DOHH2 (cell line): Measurements from ENCODE around the gene CACNA2D1.

Source experiments
- H3F3A ChIP-seq: fragments of 200-600 bp; sonication (generic), shearing (Covaris generic); 2 replicates; pipeline ENCODE4 v1.6.0; 2016; ENCODE audit warnings: antibody characterized with exemption, mild to moderate bottlenecking; ENCODE audit not compliant: control insufficient read depth, insufficient read depth
- H3K27ac ChIP-seq: fragments of 200-600 bp; sonication (generic); 2 replicates; pipeline ENCODE4 v1.5.1; 2014; ENCODE audit warnings: low read depth, mild to moderate bottlenecking, low read length, moderate library complexity
- H3K27me3 ChIP-seq: fragments of 200-600 bp; sonication (generic); 2 replicates; pipeline ENCODE4 v1.6.1; 2014; ENCODE audit warnings: mild to moderate bottlenecking, low read length, mixed read lengths; ENCODE audit not compliant: control insufficient read depth
- H3K36me3 ChIP-seq: fragments of 200-600 bp; sonication (generic); 2 replicates; pipeline ENCODE4 v1.6.1; 2014; ENCODE audit warnings: mild to moderate bottlenecking, low read length, moderate library complexity, mixed read lengths; ENCODE audit not compliant: control insufficient read depth
- H3K4me1 ChIP-seq: fragments of 200-600 bp; sonication (generic); 2 replicates; pipeline ENCODE4 v1.6.1; 2014; ENCODE audit warnings: mild to moderate bottlenecking, low read length, mixed read lengths; ENCODE audit not compliant: control insufficient read depth
- H3K4me2 ChIP-seq: fragments of 200-600 bp; sonication (generic); 2 replicates; pipeline ENCODE4 v1.6.0; 2014; ENCODE audit warnings: mild to moderate bottlenecking, low read length, moderate library complexity
- H3K4me3 ChIP-seq: fragments of 200-600 bp; sonication (generic); 2 replicates; pipeline ENCODE4 v1.5.1; 2014; ENCODE audit warnings: mild to moderate bottlenecking, low read length, mixed read lengths
- H3K79me2 ChIP-seq: fragments of 200-600 bp; sonication (generic); 2 replicates; pipeline ENCODE4 v1.6.1; 2014; ENCODE audit warnings: mild to moderate bottlenecking, low read length, mixed read lengths; ENCODE audit not compliant: control insufficient read depth
- H3K9me2 ChIP-seq: fragments of 200-600 bp; sonication (generic); replicated peaks from 2 replicates; pipeline ENCODE4 v1.6.1; 2014; ENCODE audit warnings: mild to moderate bottlenecking, low read length, mixed read lengths; ENCODE audit not compliant: control insufficient read depth
- H3K9me3 ChIP-seq: fragments of 200-600 bp; sonication (generic); 2 replicates; pipeline ENCODE4 v1.6.1; 2014; ENCODE audit warnings: antibody characterized with exemption, low read length, mixed read lengths; ENCODE audit not compliant: control insufficient read depth, insufficient read depth
- H4K20me1 ChIP-seq: fragments of 200-600 bp; sonication (generic); 2 replicates; pipeline ENCODE4 v1.6.0; 2014; ENCODE audit warnings: low read depth, mild to moderate bottlenecking, antibody characterized with exemption, low read length, moderate library complexity; ENCODE audit not compliant: control insufficient read depth, insufficient read depth
- EZH2phosphoT487 ChIP-seq: fragments of 200-600 bp; sonication (generic); IDR thresholded peaks from 2 replicates; pipeline ENCODE4 v1.6.1; 2017; ENCODE audit warnings: borderline replicate concordance, mild to moderate bottlenecking, antibody characterized with exemption, low read length, moderate library complexity, mixed read lengths
- TF ChIP-seq, protein P1 (sequence below): fragments of 200-600 bp; sonication (generic); IDR thresholded peaks from one replicate; pipeline ENCODE4 v1.5.1; 2014; ENCODE audit warnings: antibody characterized with exemption, mild to moderate bottlenecking, low read depth, low read length; ENCODE audit not compliant: poor library complexity, severe bottlenecking

CACNA2D1 gene

DNA sequence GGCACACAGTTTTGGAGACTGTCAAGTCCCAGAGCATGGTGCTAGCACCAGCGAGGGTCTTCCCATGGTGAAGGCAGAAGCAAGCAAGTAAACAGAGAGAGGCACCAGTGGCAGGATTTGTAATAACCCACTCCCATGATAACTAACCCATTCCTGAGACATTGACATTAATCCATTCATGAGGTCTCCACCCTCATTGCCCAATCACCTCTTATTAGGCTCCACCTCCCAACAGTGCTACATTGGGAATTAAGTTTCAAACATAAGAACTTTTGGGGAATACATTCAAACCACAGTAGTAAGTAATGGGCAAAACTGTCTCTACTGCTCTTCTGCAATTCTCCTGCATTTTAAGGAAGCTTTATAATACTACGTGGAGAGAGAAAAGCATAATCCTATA, 193.6 kb downstream of the CACNA2D1 start:
- Histone ChIP-seq H3K4me3 (no peak overlapping the region), H3K9me3 (no peaks in the 10 kb centered on the region), H3K27ac (no peak overlapping the region), H4K20me1 (no peaks in the 10 kb centered on the region), H3F3A (no peaks in the 10 kb centered on the region), H3K27me3 (no peaks in the 10 kb centered on the region), H3K36me3 (no peaks in the 10 kb centered on the region), H3K9me2 (no peaks in the 10 kb centered on the region; the same call in 1 of the 2 replicates), H3K79me2 (no peaks in the 10 kb centered on the region), H3K4me1 (no peaks in the 10 kb centered on the region), H3K4me2 (no peak overlapping the region)
- no peak for TF ChIP-seq EZH2phosphoT487
- TF ChIP-seq, protein P1, sequence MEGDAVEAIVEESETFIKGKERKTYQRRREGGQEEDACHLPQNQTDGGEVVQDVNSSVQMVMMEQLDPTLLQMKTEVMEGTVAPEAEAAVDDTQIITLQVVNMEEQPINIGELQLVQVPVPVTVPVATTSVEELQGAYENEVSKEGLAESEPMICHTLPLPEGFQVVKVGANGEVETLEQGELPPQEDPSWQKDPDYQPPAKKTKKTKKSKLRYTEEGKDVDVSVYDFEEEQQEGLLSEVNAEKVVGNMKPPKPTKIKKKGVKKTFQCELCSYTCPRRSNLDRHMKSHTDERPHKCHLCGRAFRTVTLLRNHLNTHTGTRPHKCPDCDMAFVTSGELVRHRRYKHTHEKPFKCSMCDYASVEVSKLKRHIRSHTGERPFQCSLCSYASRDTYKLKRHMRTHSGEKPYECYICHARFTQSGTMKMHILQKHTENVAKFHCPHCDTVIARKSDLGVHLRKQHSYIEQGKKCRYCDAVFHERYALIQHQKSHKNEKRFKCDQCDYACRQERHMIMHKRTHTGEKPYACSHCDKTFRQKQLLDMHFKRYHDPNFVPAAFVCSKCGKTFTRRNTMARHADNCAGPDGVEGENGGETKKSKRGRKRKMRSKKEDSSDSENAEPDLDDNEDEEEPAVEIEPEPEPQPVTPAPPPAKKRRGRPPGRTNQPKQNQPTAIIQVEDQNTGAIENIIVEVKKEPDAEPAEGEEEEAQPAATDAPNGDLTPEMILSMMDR, result no peak

DNA sequence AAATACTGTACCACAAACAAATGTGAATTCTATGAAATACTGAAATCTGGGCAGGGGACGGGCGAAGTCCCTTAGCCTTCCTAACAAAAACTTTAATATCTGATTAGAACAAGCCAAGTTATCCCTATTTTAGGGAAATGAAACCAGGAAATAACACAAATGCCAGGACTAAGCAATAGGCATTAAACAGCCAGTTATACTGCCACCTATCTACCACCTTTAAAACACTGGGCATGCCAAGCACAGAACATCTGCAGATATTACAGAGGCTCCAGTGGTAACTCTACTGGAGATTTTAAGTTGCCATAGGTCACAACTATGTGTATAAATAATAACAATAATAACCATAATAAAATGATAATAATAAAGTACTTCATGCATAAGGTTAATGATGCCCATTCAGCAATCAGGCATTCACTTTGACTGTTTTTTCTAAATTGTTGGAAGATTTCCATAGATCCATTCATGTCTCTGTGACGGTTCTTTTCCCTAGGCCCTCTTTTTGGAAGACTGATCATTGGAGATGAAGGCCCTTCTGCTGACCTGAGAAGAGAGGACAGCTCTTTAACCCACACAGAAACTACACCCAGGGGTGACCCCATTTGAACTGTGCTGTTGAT, 195.7 kb downstream of the CACNA2D1 start:
- Histone ChIP-seq H3K4me2 (no peak overlapping the region), H3K27ac (no peak overlapping the region), H3K4me1 (no peaks in the 10 kb centered on the region), H3K79me2 (no peaks in the 10 kb centered on the region), H3K36me3 (no peaks in the 10 kb centered on the region), H3K27me3 (no peaks in the 10 kb centered on the region), H3K4me3 (no peak overlapping the region), H3K9me3 (no peaks in the 10 kb centered on the region), H4K20me1 (no peaks in the 10 kb centered on the region), H3K9me2 (no peaks in the 10 kb centered on the region; the same call in 1 of the 2 replicates), H3F3A (no peaks in the 10 kb centered on the region)
- TF ChIP-seq EZH2phosphoT487, result no peak
- TF ChIP-seq, protein P1, result peak; percentile 21

DNA sequence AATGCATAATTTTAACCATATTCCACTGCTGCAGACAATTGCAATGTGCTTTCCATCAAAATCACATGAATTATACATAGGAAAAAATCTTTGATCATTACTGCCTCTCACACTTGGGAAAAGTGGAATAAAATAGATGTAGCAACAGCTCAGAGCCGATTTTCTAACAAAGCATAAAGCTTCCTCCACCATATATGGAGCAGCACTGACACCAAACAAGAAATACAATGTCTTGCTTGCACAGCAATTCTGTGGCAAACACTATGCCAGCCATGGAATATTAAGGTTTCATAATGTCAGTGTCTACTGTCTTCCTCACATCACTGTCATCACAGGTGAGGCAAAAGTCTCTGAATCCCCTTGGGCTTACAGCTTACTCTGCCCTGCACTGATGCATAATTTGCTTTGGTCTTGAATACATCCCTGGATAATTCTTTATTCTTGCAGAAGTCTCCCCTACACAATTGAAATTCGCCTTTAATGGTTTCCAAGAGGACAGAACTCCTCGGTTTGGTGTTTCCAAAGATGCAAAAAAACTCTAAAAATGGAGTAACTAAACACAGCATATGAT, 198.5 kb downstream of the CACNA2D1 start:
- no peaks in the 10 kb centered on the region for H4K20me1 ChIP-seq
- TF ChIP-seq, protein P1, result no peak
- TF ChIP-seq EZH2phosphoT487, result no peak
- H3K36me3 ChIP-seq, result no peaks in the 10 kb centered on the region
- no peaks in the 10 kb centered on the region; the same call in 1 of the 2 replicates for H3K9me2 ChIP-seq
- H3K4me2 ChIP-seq, result no peak overlapping the region
- no peaks in the 10 kb centered on the region for H3K79me2 ChIP-seq
- H3K27me3 ChIP-seq, result no peaks in the 10 kb centered on the region
- H3F3A ChIP-seq, result no peaks in the 10 kb centered on the region
- H3K27ac ChIP-seq, result no peak overlapping the region
- H3K9me3 ChIP-seq, result no peaks in the 10 kb centered on the region
- H3K4me1 ChIP-seq, result no peaks in the 10 kb centered on the region
- no peak overlapping the region for H3K4me3 ChIP-seq
